Mammary epithelial cell (primary cell): ENCODE results near the gene S100B.

Experiments used
- CTCF ChIP-seq, 2 donors: IDR thresholded peaks in 1 of 2; conservative IDR thresholded peaks in 1 of 2; 2 replicates each; pipeline ENCODE4 v1.5.1; 2011 to 2012; ENCODE audit warnings: inconsistent platforms in 2 of 2, low read length in 2 of 2, mild to moderate bottlenecking in 2 of 2, control low read depth in 1 of 2, low read depth in 1 of 2; ENCODE audit not compliant: insufficient read depth in 1 of 2; ENCODE audit errors: extremely low read depth in 1 of 2
- EZH2 ChIP-seq: IDR thresholded peaks from 2 replicates; pipeline ENCODE4 v1.6.1; 2012; ENCODE audit warnings: low read length, inconsistent platforms, borderline replicate concordance

GRCh38 chr21:46557469-46557868 lies 47.4 kb downstream of the S100B start:
- TF ChIP-seq CTCF (conservative IDR thresholded peaks at IDR 0.05 in 1 of 2, IDR thresholded peaks at IDR 0.05 in 1 of 2; ENCODE audit: extremely low read depth in 1 of 2, insufficient read depth in 1 of 2, low read depth in 1 of 2, low read length in 2 of 2), result no peak
- TF ChIP-seq EZH2, result no peak
